D341Med (cell line): ENCODE data around the gene WDR37.
"Not testable (repeated sequence)": the region's sequence is repeated elsewhere in the genome, so short reads cannot be mapped to it uniquely, and the experiment has no call there.

ENCODE experiments used
- DNase-seq: peaks from one replicate; pipeline ENCODE4 v3.0.0; 2012; ENCODE audit warnings: low spot score

The WDR37 gene, protein sequence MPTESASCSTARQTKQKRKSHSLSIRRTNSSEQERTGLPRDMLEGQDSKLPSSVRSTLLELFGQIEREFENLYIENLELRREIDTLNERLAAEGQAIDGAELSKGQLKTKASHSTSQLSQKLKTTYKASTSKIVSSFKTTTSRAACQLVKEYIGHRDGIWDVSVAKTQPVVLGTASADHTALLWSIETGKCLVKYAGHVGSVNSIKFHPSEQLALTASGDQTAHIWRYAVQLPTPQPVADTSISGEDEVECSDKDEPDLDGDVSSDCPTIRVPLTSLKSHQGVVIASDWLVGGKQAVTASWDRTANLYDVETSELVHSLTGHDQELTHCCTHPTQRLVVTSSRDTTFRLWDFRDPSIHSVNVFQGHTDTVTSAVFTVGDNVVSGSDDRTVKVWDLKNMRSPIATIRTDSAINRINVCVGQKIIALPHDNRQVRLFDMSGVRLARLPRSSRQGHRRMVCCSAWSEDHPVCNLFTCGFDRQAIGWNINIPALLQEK

DNA sequence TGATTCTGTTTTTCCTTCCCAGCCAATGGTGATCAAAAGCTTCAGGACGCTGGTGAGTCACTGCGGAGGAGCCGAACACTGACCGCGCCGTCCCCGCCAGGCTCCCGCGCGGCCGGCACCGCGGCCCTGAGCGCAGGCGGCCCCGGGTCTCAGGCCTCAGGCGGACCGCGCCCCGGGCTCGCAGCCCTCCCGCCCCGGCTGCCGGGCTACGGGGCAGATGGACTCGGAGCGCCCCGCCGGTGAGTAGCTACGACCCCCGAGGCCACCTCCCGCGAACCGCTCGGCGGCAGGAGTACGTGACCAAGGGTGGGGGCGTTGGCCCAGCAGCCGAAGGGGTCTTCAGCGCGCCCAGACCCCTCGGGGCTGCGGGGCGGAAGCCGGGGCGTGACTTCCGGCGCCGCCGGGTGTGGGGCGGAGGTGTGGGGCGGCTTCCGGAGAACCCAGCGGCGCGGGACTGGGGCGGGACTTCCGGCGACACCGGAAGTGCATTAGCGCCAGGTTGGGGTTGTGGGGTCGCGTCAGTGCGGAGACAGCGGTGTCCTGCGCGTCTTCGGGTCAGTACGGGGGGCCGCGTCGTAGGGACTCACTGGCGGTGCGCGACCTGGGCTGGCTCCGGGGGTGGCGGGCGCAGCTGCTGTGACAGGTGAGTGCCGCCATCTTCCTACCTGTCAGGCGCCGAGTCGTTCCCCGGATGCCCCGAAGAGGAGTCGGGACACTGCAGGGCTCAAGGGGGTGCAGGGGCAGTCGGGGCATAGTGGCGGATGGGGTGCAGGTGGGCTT lies at the start of gene WDR37:
WDR37 (plus strand) TSS at position 60 of the 780 bp plus-strand sequence. CDS start 15,771 bp downstream, outside the sequence.
- peak; percentile 98 for DNase-seq

DNA sequence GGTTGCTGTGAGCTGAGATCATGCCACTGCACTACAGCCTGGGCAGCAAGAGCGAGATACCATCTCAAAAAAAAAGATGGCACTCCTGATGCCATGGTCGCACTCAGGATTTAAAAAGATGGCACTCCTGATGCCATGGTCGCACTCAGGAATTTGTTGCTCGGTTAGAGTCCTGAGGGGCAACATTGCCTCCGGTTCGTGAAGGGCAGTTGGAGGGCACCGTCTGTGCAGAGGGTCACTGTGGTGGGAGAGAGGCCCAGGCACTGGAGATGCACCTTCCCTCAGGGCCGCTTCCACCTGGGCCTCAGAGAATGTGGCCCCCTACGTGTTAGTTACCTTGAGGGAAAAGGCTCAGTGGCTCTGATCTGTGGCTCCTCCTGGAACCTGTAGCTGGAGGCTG lies 49.6 kb upstream of the WDR37 start:
- DNase-seq: no peak

DNA sequence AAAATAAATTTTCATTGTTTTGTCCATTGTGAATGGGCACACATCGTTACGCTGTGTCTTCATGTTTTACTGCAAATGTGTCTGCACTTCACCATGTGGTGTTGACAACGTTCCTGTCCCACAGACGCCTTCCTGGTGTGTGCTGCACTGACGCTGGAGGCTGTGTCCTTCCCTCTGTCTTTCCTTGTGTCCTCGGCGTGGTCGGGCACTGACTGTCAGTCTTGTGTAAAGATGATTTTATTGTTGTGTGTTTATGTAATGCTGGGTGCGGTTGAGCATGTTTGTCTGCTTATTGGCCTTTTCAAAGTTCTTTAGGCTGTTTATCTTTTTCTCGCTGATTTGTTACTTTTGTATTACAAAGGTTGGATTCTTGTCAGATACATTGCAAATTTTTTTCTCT lies 48.6 kb upstream of the WDR37 start:
- DNase-seq: no peak

DNA sequence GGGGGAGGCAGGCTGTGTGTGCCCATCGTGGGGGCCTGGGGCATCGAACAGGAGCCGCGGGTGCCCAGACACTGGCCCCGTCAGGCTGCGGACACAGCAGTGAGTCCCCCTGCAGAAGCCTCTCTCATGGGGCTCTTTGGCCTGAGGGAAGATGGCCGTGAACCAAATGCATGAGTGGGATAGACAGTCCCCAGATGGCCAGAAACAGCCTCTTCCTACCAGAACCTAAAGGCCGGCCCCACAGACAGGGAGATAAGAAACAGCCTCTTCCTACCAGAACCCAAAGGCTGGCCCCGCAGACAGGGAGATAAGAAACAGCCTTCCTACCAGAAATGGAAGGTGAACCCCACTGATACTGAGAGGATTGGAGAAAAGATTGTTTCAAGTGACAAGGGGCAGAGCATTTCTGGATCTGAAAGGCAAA lies 47.1 kb upstream of the WDR37 start:
- no peak for DNase-seq

DNA sequence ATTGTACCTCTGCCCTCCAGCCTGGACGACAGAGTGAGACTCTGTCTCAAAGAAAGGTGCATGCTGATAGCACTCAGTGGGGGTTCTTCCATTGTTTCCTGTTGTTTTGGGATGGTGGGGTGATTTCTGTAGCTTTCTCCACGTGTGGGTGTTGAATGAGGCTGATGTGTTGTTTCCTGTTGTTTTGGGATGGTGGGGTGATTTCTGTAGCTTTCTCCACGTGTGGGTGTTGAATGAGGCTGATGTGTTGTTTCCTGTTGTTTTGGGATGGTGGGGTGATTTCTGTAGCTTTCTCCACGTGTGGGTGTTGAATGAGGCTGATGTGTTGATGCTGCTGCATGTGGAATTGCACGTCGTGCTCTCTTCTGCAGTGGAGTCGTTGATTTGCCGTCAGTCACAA lies 46.2 kb upstream of the WDR37 start:
- not testable (repeated sequence) for DNase-seq

DNA sequence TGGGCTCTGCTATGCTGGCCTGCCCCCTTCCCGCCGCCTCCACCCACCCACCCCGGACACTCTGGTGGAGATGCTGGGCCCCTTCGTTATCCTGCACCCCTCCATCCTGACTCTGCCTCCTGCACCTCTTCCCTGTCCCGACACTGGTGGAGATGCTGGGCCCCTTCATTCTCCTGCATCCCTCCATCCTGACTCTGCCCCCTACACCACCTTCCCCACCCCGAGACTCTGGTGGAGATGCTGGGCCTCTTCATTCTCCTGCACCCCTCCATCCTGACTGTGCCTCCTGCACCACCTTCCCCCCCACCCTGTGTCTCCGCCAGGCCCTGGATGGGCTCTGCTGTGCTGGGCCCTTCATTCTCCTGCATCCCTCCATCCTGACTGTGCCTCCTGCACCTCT lies 45.5 kb upstream of the WDR37 start:
- no peak for DNase-seq

DNA sequence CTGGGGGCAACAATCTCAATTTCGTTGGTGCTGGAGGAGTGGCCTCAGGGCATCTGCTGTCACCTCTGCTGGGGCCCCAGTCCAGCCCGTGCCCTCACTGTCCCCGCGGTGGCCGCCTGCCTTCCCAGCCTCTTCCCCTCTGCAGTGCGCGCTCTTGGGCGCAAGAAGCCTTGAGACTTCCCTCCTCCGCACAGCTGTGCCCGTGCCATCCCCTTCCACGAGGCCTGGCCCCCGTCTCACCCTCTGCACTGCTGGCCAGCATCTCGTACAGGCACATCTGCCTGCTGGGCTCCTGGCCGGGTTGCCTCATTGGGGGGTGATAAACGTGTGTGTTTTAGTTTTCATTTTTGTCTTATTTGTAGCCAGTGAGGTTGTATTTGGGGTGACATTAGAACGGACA lies 44.5 kb upstream of the WDR37 start:
- DNase-seq: no peak

DNA sequence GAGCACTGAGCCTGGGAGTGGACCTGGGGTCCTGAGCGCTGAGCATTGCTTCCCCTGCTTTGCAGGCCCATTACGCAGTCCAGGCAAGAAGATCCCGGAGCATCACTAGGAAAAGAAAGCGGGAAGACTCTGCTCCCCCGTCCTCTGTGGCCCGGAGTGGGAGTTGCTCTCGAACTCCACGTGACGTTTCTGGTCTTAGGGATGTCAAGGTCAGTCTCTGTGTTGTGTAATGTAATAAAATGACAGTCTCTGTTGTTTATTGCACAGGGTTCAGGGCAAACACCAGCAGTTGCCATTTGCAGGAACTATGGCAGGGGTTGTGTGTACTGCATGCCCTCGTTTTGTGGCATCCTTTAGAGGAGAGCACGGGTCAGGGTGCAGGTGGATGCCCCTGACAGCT lies 40.5 kb upstream of the WDR37 start:
- DNase-seq: no peak

DNA sequence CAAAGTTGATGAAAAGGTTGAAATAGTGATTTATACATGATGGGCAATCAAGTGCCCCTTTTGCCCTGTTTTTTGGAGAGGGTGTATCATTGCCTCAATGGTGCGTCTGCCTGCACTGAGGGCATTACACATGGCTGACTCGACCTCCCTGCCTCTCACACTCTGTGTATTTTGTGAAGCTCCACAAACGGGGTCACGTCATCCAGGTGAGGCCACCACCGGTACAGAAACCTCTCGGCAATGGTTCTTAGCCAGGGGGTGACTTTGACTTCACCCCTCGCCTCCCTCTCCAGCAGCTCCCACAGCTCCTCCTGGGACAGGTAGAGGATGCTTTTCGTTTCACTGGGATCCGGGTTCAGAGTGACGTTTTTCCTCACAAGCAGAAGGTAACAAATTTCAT lies 36.8 kb upstream of the WDR37 start:
- DNase-seq: no peak

DNA sequence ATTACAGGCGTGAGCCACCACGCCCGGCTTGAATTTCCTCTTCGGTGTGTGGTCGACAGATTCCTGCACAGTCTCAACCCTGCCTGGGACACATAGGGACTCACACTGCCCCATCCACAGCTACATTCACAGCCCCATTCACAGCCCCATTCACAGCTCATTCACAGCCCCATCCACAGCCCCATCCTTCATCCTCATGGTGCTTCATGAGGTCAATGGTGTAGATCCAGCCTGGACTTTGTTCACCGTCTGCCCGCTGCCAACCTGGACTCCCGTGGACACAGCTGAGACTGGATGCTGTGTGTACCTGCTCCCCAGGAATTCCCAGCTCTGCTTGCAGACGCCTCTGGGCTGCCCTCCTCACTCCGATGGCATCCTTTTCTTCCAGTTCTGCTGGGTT lies 35.7 kb upstream of the WDR37 start:
- DNase-seq: no peak

DNA sequence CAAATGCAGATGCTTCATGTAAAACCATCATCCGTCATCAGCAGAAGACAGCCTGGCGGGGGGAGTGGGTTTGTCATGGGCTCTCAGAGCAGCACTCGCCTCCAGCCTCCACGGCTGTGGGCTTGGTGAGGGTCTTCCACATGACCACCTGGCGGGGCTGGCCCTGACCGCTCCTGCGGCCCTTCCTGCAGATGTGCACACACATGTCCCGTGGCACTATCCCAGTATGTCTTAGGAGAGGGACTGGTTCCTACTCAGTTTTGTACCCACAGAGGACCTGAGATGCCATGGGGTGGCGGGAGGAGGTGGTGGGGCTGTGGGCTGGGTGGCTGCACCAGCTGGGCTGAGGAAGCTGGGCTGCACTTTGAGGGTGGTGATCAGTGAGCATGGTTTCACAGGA lies 35.2 kb upstream of the WDR37 start:
- no peak for DNase-seq

DNA sequence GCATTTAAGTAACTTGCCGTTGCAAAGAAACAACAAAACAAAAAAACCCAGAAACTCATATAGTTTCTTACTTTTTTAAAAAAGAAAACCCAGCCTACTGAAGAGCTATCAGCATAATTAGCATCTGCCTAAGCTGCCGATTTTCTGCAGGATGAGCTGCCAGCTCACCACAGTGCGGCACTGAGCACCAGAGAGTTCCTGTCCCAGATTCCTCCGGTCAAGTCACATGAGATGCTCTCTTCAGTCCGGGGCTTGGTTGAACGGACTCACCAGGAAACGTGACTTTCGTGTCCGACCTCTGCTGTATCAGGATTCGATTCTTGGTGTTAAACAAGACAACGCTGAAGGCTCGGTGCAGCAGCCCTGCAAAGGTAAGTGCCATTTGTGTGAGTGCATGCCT lies 33.8 kb upstream of the WDR37 start:
- DNase-seq: no peak

DNA sequence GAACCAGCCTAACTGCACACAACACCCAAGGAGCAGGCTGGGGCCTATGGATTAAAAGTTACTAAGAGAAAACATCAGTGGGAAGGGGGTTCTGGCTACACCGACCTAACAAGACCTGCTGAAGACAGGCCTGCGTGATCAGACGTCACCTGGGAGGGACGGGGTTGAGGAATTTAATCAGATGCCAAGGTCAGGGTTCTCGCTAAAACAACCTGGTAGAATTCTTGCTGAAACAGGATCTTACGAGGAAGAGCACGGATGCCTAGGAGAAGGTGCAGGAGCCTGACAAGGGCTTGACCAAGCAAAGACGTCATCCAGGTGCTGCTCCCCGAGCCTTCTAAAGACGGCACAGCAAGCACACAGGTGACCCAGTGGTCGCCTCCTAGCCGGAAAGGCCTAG lies 32.1 kb upstream of the WDR37 start:
- no peak for DNase-seq

DNA sequence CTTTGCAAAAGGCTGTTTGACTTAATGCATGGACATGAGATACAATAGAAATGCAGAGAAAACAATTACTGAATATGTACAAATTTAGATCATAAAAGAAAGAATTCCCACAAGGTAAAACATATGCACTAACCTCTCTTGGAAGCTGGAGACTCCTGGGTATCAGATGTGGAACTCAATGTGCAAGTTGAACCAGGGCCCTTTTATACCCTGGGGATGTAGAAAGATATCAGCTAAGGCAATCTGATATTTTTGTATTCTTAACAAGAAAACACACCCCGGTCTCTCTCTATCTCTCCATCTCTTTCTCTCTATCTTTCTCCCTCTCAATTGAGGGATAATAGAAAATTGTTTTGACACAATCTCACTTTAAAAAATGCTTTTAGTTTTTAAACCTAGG lies 30.5 kb upstream of the WDR37 start, which contains the start of gene IDI2:
IDI2 (minus strand) TSS at position 177 of the 400 bp plus-strand sequence. CDS start 1,136 bp downstream, outside the sequence.
- DNase-seq: no peak

DNA sequence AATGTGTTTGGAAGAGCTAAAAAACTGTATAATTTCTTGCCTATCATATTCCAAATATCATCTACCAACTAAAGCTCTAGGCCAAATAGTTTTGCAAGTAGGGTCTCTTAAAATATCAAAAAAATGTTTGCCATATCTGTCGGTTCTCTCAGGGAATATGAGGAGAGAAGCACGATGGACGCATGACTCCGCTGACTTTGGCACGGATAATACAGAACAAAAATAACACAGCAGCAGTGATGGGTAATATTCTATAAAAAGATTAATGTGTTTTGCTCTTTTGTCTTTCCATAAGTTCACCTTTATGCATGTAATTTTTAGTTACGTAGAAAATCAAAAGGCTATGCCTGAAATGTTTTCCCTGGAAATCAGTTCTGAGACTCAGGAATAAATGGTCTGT lies 29.6 kb upstream of the WDR37 start:
- DNase-seq: no peak

DNA sequence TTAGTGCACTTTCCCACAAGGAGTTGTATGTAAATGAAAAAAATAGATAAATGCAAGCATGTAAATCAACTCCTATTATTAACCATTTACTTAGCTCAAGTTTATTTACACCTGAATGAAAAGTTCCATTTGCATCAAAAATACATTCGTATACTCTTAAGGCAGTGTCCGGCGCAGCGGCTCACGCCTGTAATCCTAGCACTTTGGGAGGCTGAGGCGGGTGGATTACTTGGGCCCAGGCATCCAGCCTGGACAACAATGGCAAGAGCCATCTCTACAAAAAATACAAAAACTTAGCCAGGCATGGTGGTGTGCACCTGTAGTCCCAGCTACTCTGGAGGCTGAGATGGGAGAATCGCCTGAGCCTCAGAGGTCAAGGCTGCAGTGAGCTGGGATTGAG lies 26.3 kb upstream of the WDR37 start:
- DNase-seq: no peak

DNA sequence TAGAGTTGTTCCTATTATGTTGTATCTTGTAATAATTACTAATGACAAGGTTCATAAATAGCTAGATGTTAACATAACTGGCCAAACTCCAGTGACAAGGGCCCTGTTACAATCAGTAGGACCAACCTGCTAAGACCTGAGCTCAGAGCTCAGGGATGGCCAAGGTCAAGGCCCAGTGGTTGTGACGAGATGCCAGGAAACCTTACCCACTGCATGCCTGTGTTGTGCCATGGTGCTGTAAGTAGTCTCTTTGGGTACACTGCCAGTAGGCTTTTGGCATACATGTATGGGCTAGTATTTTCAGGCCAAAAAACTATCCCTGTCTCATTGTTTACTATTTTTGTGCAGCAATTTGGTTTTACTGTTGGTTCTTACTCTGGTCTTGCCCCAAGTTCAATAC lies 22.6 kb upstream of the WDR37 start:
- no peak for DNase-seq

DNA sequence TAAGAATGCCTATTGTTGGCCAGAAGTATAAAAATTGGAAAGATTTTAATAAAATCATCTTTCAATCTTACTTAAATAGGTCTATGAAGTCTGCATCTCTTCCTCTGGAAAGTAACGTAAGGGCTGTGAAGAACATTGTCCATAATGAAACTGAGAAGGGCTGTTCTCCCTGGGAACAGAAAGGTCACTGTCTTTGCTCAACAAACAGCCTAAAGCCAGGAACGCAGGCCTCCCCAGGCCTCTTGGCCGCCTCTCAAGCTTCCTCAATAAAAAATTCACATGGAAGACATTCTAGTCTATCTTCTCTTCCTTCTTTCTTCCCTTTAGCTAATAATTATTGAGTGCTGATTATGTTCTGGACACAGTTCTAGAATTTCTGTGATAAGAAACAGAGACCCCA lies 21.4 kb upstream of the WDR37 start:
- no peak for DNase-seq

DNA sequence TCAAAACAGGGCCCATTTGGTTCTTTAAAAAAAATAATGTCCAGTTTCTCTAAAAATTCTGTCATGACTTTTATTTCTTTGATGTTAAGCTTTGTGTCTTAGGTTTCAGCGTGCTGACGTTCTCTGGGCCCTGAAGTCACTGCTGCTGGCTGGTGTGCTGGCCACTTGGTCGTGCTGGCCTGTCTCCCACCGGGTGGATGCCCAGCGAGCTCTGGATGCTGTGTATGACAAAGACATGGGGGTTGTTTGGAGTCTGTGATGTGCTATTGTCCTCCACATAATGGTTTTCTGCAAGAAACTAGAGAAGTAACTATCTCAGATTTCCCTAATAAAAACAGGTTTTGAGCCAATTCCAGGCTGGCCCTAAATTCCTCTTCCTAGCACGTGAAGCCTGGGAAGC lies 21.0 kb upstream of the WDR37 start:
- DNase-seq: no peak

DNA sequence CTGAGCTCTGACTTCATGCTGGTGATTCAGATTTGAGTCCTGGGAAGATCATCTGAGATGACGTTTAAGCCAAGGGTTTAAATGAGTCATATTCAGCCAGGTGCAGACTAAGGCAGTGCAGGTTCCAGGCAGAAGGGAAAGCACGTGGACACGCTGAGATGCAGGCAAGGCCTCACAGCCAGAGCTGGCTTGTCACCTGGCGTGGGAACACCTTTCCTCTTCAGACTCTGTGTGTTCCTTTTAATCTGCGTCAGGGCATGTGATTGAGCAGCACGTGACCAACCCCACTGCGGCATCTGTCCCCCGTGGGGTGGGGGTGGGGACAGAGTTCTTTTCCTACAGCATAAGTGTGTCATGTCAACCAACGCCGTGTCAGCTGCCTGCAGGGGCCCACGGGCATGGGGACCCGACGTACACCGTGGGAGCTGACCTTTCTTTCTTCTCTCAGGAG lies 19.8 kb upstream of the WDR37 start:
- no peak for DNase-seq

DNA sequence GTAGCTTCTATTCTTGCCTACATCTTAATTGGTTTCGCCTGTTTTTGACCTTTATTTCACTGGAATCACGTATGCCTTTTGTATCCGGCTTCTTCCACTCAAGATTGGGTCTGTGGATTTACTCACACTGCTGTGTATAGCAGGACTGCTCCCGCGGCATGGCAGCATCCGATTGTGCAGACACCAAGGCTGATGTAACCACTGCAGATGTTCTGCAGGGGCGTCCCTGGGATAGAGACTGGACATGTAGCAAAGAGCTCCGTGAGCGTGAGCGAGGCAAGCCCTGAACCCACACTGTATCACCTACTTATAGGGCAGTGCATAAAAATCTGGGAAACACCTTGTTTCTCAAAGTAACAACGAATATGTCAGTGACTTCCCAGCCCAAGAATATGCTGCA lies 19.1 kb upstream of the WDR37 start:
- DNase-seq: no peak

DNA sequence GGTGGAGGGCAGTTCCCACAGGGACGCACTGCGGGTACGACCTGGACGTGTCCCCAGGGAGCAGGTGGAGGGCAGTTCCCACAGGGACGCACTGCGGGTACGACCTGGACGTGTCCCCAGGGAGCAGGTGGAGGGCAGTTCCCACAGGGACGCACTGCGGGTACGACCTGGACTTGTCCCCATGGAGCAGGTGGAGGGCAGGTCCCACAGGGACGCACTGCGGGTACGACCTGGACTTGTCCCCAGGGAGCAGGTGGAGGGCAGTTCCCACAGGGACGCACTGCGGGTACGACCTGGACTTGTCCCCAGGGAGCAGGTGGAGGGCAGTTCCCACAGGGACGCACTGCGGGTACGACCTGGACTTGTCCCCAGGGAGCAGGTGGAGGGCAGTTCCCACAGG lies 17.4 kb upstream of the WDR37 start:
- not testable (repeated sequence) for DNase-seq

DNA sequence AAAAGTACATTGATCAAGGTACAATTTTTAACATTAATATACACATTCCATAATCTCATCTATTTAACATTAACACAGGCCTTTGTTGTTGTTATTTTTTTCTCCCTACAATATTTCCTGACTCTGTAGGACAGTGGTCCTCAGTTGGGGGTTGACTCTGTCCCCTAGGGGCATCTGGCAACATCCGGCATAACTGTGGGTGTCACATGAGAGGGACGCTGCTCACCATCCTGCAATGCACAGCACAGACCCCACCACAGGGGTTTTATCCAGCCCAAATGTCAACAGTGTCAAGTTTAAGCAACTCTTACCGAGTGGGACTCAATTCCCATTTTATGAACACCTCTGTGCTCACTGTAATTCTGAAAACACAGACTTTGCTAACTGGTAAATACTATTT lies 16.1 kb upstream of the WDR37 start:
- DNase-seq: no peak
